A673 (cell line): Measurements from ENCODE around the gene SND1. TPM values are rescaled to one million over a fixed set of nuclear protein-coding genes. Genes with fewer than 3 reads are reported as not detected.

Experiments used
- BruUV-seq: library from RNA; stranded (reverse); fragments of 400-500 nt; replicated peaks from 2 replicates; lab custom pipeline; 2021; lab: Mats Ljungman, UMichigan
- CTCF ChIA-PET: fragments of 300-600 bp; sonication (Branson Sonifier 250); formaldehyde crosslinking; loops from one replicate; lab custom pipeline; 2022; ENCODE audit warnings: antibody characterized with exemption; lab: Charles Lee
- POLR2A ChIA-PET: fragments of 300-600 bp; sonication (Branson Sonifier 250); formaldehyde crosslinking; loops from one replicate; lab custom pipeline; 2022; ENCODE audit warnings: antibody characterized with exemption; ENCODE audit not compliant: low non-redundant PET; lab: Charles Lee
- DNase-seq: peaks from one replicate; pipeline ENCODE4 v3.0.0-alpha.2; 2015; ENCODE audit warnings: low spot score
- H3K27ac ChIP-seq: fragments of 200-600 bp; sonication (generic); 2 replicates; pipeline ENCODE4 v1.5.1; 2016; ENCODE audit warnings: mixed run types, low read depth, mild to moderate bottlenecking, mixed read lengths, antibody characterized with exemption, low read length; ENCODE audit not compliant: poor library complexity, severe bottlenecking
- H3K27me3 ChIP-seq: fragments of 200-600 bp; sonication (generic); replicated peaks from 2 replicates; pipeline ENCODE4 v1.6.1; 2017; ENCODE audit warnings: mixed run types, low read depth, mild to moderate bottlenecking, mixed read lengths, antibody characterized with exemption, low read length; ENCODE audit not compliant: insufficient read depth, poor library complexity
- H3K36me3 ChIP-seq: fragments of 200-600 bp; sonication (generic); 2 replicates; pipeline ENCODE4 v1.6.1; 2016; ENCODE audit warnings: mixed run types, mild to moderate bottlenecking, mixed read lengths, antibody characterized with exemption, low read length; ENCODE audit not compliant: insufficient read depth, poor library complexity, severe bottlenecking
- H3K4me1 ChIP-seq: fragments of 200-600 bp; sonication (generic); 2 replicates; pipeline ENCODE4 v1.6.1; 2017; ENCODE audit warnings: mixed run types, mild to moderate bottlenecking, mixed read lengths, antibody characterized with exemption, low read length; ENCODE audit not compliant: insufficient read depth, poor library complexity, severe bottlenecking
- H3K4me3 ChIP-seq: fragments of 200-600 bp; sonication (generic); 2 replicates; pipeline ENCODE4 v1.5.1; 2016; ENCODE audit warnings: low read depth, mixed run types, mild to moderate bottlenecking, mixed read lengths, low read length; ENCODE audit not compliant: poor library complexity, severe bottlenecking
- H3K9me3 ChIP-seq: fragments of 200-600 bp; sonication (generic); 2 replicates; pipeline ENCODE4 v1.6.1; 2016; ENCODE audit warnings: mixed run types, low read depth, mild to moderate bottlenecking, mixed read lengths, antibody characterized with exemption, low read length; ENCODE audit not compliant: poor library complexity, severe bottlenecking
- EZH2 ChIP-seq: fragments of 200-600 bp; sonication (generic); IDR thresholded peaks from 2 replicates; pipeline ENCODE4 v1.6.1; 2017; ENCODE audit warnings: borderline replicate concordance, low read depth, mild to moderate bottlenecking, mixed read lengths, antibody characterized with exemption, low read length; ENCODE audit not compliant: poor library complexity, severe bottlenecking
- intact Hi-C: fragments of 100-400 bp; cut with micrococcal nuclease; formaldehyde crosslinking; loops from one replicate; pipeline ENCODE4 v1.10.0; 2022; ENCODE audit not compliant: unreplicated experiment
- total RNA-seq: library from RNA; stranded (reverse); gene quantifications from 2 replicates; pipeline ENCODE4 v1.2.3, GENCODE V29; 2021
- TF ChIP-seq, protein P1 (sequence below): fragments of 300-800, 200-600 bp; sonication (generic); conservative IDR thresholded peaks from 2 replicates; pipeline ENCODE4 v1.5.1; 2017; ENCODE audit warnings: low read depth, mild to moderate bottlenecking, antibody characterized with exemption, low read length, moderate library complexity, mixed read lengths

SND1 gene
- total RNA-seq, 1 experiment from 2014 or later = 177 TPM

DNA sequence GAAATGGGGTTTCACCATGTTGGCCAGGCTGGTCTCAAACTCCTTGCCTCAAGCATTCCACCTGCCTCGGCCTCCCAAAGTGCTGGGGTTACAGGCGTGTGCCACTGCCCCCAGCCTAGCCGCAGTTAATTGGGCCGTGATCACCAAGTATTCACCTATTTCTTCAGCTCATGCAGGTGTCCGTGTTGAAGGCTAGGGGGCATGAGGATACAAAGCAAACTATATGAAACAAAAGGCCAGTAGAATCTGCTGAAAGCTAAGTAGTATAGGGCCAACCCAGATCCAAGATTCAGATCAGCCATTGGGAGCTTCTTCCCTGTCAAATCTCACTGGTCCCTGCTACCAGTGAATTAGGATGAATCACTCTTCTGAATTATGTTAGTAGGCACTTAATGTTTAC is 305.9 kb downstream of the SND1 start:
- DNase-seq = no peak
- BruUV-seq = no TSS peak
- H3K4me3 ChIP-seq = no peak overlapping the region
- no peaks in the 10 kb centered on the region for H3K9me3 ChIP-seq
- intact Hi-C loops = no loop called here
- TF ChIP-seq, protein P1, sequence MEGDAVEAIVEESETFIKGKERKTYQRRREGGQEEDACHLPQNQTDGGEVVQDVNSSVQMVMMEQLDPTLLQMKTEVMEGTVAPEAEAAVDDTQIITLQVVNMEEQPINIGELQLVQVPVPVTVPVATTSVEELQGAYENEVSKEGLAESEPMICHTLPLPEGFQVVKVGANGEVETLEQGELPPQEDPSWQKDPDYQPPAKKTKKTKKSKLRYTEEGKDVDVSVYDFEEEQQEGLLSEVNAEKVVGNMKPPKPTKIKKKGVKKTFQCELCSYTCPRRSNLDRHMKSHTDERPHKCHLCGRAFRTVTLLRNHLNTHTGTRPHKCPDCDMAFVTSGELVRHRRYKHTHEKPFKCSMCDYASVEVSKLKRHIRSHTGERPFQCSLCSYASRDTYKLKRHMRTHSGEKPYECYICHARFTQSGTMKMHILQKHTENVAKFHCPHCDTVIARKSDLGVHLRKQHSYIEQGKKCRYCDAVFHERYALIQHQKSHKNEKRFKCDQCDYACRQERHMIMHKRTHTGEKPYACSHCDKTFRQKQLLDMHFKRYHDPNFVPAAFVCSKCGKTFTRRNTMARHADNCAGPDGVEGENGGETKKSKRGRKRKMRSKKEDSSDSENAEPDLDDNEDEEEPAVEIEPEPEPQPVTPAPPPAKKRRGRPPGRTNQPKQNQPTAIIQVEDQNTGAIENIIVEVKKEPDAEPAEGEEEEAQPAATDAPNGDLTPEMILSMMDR = no peak
- peaks cover 13% of the 10 kb centered on the region for H3K4me1 ChIP-seq
- no peaks in the 10 kb centered on the region for H3K36me3 ChIP-seq
- no peak overlapping the region for H3K27ac ChIP-seq
- POLR2A ChIA-PET = no interaction called here
- CTCF ChIA-PET = no interaction called here
- H3K27me3 ChIP-seq = no peaks in the 10 kb centered on the region

DNA sequence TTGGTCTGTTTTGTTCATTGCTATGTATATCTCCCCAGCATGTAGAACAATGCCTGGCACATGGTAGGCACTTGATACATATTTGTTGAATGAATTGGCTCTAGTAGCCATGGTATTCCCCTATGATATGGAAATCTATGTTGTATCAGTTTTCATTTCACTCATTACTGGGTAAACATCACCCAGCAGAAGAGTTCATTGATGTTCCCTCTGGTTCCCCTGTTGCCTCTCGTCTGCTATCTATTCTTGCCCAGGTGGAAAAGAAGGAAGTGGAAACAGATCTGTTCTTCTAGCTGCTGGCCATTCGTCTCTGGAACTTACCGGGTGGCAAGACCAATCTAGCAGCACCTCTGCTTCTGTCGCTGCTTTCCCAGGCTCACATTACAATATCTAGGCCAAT is 307.8 kb downstream of the SND1 start:
- no peak overlapping the region for H3K27ac ChIP-seq
- CTCF ChIA-PET = no interaction called here
- no peak overlapping the region for H3K4me3 ChIP-seq
- intact Hi-C loops = no loop called here
- H3K9me3 ChIP-seq = no peaks in the 10 kb centered on the region
- no peaks in the 10 kb centered on the region for H3K4me1 ChIP-seq
- DNase-seq = no peak
- TF ChIP-seq, protein P1 = no peak
- TF ChIP-seq EZH2 = no peak
- no peaks in the 10 kb centered on the region for H3K36me3 ChIP-seq
- no peaks in the 10 kb centered on the region for H3K27me3 ChIP-seq
- POLR2A ChIA-PET = no interaction called here
- BruUV-seq = no TSS peak

DNA sequence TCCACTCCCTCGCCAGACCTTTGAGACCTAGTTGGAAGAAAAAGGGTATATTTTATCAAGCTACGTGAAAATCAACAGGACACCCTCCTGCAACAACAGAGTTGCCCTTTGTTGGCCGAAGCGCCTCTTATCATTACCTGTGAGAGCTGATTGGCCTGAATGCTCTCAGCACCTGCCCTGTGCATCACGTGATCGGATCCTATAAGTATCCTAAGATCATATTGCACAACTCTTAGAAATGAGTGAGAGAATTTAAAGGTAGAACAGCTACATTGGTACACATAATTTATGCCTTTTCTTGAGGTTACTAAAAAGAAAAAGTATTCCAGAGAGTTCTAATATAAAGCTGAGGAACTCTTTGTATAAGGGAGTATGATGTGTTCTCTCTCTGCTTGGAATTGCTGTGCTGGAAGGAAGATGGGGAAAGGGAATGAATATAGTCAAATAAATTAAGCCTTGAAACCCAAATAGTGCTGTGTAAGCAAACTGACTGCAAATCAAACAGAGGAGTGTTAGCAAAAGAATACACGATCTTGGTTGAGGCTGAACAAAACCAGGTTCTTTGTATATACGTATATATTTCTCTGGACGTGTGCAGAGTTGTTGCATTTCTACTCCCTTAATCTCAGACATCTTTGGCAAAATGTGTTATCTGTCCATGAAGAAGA is 309.9 kb downstream of the SND1 start:
- ChIA-PET CTCF (no interaction called here), POLR2A (no interaction called here)
- Histone ChIP-seq H3K36me3 (no peaks in the 10 kb centered on the region), H3K4me3 (no peak overlapping the region), H3K9me3 (no peaks in the 10 kb centered on the region), H3K4me1 (no peaks in the 10 kb centered on the region), H3K27ac (no peak overlapping the region), H3K27me3 (no peaks in the 10 kb centered on the region)
- intact Hi-C loops = no loop called here
- DNase-seq = no peak
- no TSS peak for BruUV-seq
- no peak for TF ChIP-seq EZH2
- TF ChIP-seq, protein P1 = no peak
